Prostate gland (tissue), 2 donors: Measurements from ENCODE around the gene TMEM117.

Experiments used
- CTCF ChIP-seq, 4 experiments: fragments of 200-600 bp in 2 of 4; fragments of 450-650 bp in 2 of 4; sonication (generic) in 2 of 4; IDR thresholded peaks; 1 replicate in 3 of 4; 2 replicates in 1 of 4; pipeline ENCODE4 v1.5.1; 2016 to 2019; ENCODE audit warnings: antibody characterized with exemption in 4 of 4, mild to moderate bottlenecking in 2 of 4, moderate library complexity in 2 of 4
- POLR2A ChIP-seq: fragments of 450-650 bp; IDR thresholded peaks from one replicate; pipeline ENCODE4 v1.6.1; 2016; ENCODE audit warnings: antibody characterized with exemption, mild to moderate bottlenecking

- TF ChIP-seq CTCF (IDR thresholded peaks at IDR 0.05) (no peak), POLR2A (no peak)
These were observed 499.1 kb downstream of the TMEM117 start for GRCh38 chr12:44335030-44335429.
